ENCODE data around the gene MYO5B. TPM values are rescaled to one million over a fixed set of nuclear protein-coding genes. Genes with fewer than 3 reads are reported as not detected.

MYO5B gene
- total and polyA plus RNA-seq, 10 of the 15 experiments (the other 5 are each of a cell fraction or from before 2014, with no cell fraction given) = 2.5 to 4.5 (median 3.3) TPM

GRCh38 chr18:50186385-50186784, 8.6 kb downstream of the MYO5B start:
- CTCF ChIA-PET = interaction anchor here (0.6 to 2.4 kb wide), 7 partner anchors 10 to 1339 kb away, joined by 3 to 10 read pairs (median 5); no protein-coding TSS in a partner anchor
- H3K36me3 ChIP-seq (ENCODE audit: control insufficient read depth in 2 of 2, insufficient read depth in 2 of 2, low read length in 1 of 2) = no peaks in the 10 kb centered on the region
- TF ChIP-seq SIN3A (IDR thresholded peaks at IDR 0.05; ENCODE audit: low read depth, low read length) = no peak
- no peak for TF ChIP-seq ASH2L (IDR thresholded peaks at IDR 0.05; ENCODE audit: borderline replicate concordance, low read depth)
- TF ChIP-seq NBN (IDR thresholded peaks at IDR 0.05) = 0 out of 2 replicates have a peak, but pooled peaks have one; percentile 28
- TF ChIP-seq ZZZ3 (IDR thresholded peaks at IDR 0.05; ENCODE audit: control insufficient read depth, insufficient read length, low read depth) = no peak
- TF ChIP-seq EED (IDR thresholded peaks at IDR 0.05; ENCODE audit: low read depth) = peak; percentile 53; the same call in 1 of the 2 replicates
- no peak for TF ChIP-seq SMC3 (IDR thresholded peaks at IDR 0.05; ENCODE audit: borderline replicate concordance, low read length)
- peak; percentile 34 to 59; a peak in 2 of 4 replicates for TF ChIP-seq IKZF2 (IDR thresholded peaks at IDR 0.05)
- no peak for TF ChIP-seq ZBTB4 (CRISPR knock-in tag; IDR thresholded peaks at IDR 0.05)
- no peak for TF ChIP-seq RB1 (IDR thresholded peaks at IDR 0.05; ENCODE audit: borderline replicate concordance)
- TF ChIP-seq EZH2 (IDR thresholded peaks at IDR 0.05; ENCODE audit: borderline replicate concordance, control insufficient read depth, low read depth, low read length) = no peak
- TF ChIP-seq EP300 (IDR thresholded peaks at IDR 0.05; ENCODE audit: borderline replicate concordance in 1 of 2, control insufficient read depth in 1 of 2, low read depth in 2 of 2, low read length in 2 of 2) = peak in 1 of 2 experiments; percentile 46; a peak in 1 of 4 replicates
- TF ChIP-seq IKZF1 (conservative IDR thresholded peaks at IDR 0.05) = peak; percentile 63
- TF ChIP-seq BHLHE40 (IDR thresholded peaks at IDR 0.05; ENCODE audit: borderline replicate concordance in 1 of 2, low read depth in 2 of 2, low read length in 1 of 2) = no peak
- peak; percentile 76; the same call in 1 of the 2 replicates for TF ChIP-seq SPI1 (IDR thresholded peaks at IDR 0.05; ENCODE audit: borderline replicate concordance, insufficient read depth, low read depth, low read length)
- TF ChIP-seq TCF7 (IDR thresholded peaks at IDR 0.05; ENCODE audit: borderline replicate concordance) = no peak
- TF ChIP-seq MEF2B (IDR thresholded peaks at IDR 0.05; ENCODE audit: partially characterized antibody, poor library complexity, severe bottlenecking) = peak; percentile 25
- no peak for TF ChIP-seq ZNF207 (IDR thresholded peaks at IDR 0.05; ENCODE audit: borderline replicate concordance)
- 0 out of 2 replicates have a peak, but pooled peaks have one; percentile 36 for TF ChIP-seq RELB (IDR thresholded peaks at IDR 0.05; ENCODE audit: low read depth)
- H2AFZ ChIP-seq (ENCODE audit: control insufficient read depth, low read depth, low read length) = no peak overlapping the region
- H3K9ac ChIP-seq (ENCODE audit: control insufficient read depth, insufficient read depth, low read length) = no peak overlapping the region
- ATAC-seq = peak; percentile 48
- no peak overlapping the region for H3K4me3 ChIP-seq
- BruUV-seq (replicated peaks) = no TSS peak
- H3K79me2 ChIP-seq (ENCODE audit: control insufficient read depth, insufficient read depth, low read length) = no peaks in the 10 kb centered on the region
- in situ Hi-C loops (cut with MboI) = no loop called here
- H3K27me3 ChIP-seq (replicated peaks in 1 of 2; ENCODE audit: control insufficient read depth in 2 of 2, insufficient read depth in 2 of 2, low read length in 1 of 2) = 0 out of 4 replicates have a peak, but pooled peaks cover 0 to 2% of the 10 kb centered on the region in 2 experiments
- no peaks in the 10 kb centered on the region; the same call in 2 of the 3 replicates for H3K9me3 ChIP-seq (replicated peaks; ENCODE audit: control insufficient read depth, insufficient read depth, low read length)
- no peak overlapping the region for H3K4me2 ChIP-seq (ENCODE audit: control insufficient read depth, insufficient read depth)
- H3K27ac ChIP-seq (ENCODE audit: control insufficient read depth, insufficient read depth) = no peak overlapping the region
- POLR2A ChIA-PET = interaction anchor here (0.6 to 2.6 kb wide), 5 partner anchors 10 to 373 kb away, joined by 3 to 21 read pairs (median 3); partner anchors contain the start of gene ACAA2
- RAD21 ChIA-PET (ENCODE audit: unreplicated experiment) = interaction anchor here (0.7 to 6.2 kb wide), 9 partner anchors 8 to 171 kb away, joined by 3 to 40 read pairs (median 4); partner anchors contain the start of gene MYO5B
- no peak for FAIRE-seq
- SMC1A ChIA-PET (ENCODE audit: uncharacterized antibody, unreplicated experiment) = interaction anchor here (0.6 to 13.1 kb wide), 11 partner anchors 8 to 219 kb away, joined by 3 to 107 read pairs (median 5); no protein-coding TSS in a partner anchor
- no peaks in the 10 kb centered on the region for H4K20me1 ChIP-seq (ENCODE audit: control insufficient read depth, insufficient read depth)
- H3K4me1 ChIP-seq (ENCODE audit: control insufficient read depth, insufficient read depth, low read length) = peaks cover 11% of the 10 kb centered on the region
- DNase-seq (ENCODE audit: low read depth, low spot score) = no peak
- intact Hi-C loops (cut with micrococcal nuclease; ENCODE audit: unreplicated experiment) = loop anchor here (10.0 kb wide), 1 partner anchor 52 kb away; no protein-coding TSS in a partner anchor
- 0% methylated on average over 1 of the region's 1 CpG for WGBS (ENCODE audit: insufficient coverage, insufficient replicate concordance, low lambda C conversion rate, missing lambda C conversion rate)
